Central memory CD4-positive, alpha-beta T cell (primary cell): Measurements from ENCODE around the gene PACSIN1.

Experiments used
- DNase-seq: peaks from one replicate; pipeline ENCODE4 v3.0.0; 2022

The PACSIN1 gene

DNA sequence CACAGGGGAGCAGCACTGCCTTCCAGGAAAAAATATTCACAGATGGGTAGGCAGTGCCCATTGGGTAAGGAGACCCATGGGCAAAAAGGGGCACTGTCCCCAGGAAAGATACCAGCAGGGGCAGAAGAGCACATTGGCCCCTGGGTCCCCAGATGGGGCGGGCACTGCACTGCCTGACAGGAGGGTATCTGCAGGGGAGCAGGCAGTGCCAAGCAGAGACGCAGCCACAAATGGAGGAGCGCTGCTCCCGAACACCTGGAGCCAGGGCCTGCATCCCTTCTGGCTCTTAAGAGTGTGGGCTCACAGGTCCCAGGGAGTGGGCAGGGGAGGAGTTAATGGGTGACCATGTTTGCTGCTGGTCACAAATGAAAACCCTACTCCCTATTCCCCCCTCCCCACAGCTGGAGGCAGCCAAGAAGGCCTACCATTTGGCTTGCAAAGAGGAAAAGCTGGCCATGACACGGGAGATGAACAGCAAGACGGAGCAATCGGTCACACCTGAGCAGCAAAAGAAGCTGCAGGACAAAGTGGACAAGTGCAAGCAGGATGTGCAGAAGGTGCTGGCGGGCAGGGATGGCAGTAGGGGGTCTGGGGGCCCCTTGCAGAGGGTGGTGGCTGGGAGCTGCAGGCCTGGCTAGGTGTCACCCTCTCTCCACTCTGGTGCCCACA is 63.3 kb downstream of the PACSIN1 start:
- no peak for DNase-seq

DNA sequence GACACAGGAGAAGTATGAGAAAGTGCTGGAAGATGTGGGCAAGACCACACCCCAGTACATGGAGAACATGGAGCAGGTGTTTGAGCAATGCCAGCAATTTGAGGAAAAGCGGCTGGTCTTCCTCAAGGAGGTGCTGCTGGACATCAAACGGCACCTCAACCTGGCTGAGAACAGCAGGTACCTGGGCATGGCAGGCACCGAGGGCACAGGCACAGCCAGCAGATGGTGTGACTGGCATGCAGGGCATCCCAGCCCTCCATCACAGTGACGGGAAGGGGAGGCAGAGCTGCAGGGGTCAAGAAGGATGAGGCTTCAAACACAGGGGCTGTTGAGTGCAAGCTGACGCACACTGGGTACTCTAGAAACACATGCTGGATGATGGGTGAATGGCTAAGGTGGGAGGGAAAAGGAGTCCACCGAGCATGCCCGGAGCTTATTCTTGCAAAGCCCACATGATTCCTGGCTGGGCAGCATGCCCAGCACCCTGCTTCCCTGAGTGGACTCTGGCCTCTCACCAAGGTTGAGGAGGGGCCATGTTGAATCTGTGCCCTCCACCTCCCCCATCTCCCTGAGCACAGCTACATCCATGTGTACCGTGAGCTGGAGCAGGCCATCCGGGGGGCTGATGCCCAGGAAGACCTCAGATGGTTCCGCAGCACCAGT is 63.9 kb downstream of the PACSIN1 start:
- DNase-seq = no peak

DNA sequence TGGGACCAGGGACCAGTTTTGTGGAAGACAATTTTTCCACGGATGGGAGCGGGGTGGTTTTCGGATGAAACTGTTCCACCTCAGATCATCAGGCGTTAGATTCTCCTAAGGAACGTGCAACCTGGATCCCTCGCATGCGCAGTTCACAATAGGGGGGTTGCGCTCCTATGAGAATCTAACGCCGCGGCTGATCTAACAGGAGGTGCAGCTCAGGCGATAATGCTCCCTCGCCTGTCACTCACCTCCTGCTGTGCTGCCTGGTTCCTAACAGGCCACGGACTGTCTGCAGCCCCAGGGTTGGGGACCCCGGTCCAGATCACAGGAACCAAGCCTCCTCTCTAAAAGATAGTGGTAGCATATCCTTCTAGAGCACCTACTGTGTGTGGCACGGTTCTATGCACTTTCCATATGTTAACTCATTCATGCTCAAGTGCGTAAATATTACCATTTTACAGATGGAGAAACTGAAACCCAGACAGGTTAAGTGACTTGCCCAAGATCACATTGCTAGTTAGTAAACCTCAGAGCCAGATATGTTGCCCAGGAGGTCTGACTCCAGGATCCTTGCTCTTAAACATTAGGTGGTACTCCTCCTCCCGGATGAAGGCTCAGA is 65.0 kb downstream of the PACSIN1 start:
- DNase-seq = no peak

DNA sequence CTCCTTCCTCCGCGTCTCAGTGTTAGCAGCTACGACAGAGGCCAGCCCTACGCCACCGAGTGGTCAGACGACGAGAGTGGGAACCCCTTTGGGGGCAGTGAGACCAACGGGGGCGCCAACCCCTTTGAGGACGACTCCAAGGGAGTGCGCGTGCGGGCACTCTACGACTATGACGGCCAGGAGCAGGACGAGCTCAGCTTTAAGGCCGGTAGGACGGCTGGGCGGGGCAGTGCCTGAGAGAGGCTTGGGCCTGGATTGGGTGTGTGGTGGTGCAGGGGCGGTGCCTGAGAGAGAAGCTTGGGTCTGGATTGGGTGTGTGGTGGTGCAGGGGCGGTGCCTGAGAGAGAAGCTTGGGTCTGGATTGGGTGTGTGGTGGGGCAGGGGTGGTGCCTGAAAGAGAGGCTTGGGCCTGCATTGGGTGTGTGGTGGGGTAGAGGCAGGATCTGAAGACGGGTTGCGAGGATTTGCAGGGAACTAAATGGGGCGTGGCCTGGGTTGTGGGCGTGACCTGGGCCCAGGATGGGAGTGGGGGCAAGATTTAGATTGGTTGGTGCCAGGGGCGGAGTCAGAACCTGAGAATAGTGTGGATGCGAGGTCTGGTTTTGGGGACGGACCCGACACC is 65.8 kb downstream of the PACSIN1 start:
- DNase-seq = peak; percentile 46

DNA sequence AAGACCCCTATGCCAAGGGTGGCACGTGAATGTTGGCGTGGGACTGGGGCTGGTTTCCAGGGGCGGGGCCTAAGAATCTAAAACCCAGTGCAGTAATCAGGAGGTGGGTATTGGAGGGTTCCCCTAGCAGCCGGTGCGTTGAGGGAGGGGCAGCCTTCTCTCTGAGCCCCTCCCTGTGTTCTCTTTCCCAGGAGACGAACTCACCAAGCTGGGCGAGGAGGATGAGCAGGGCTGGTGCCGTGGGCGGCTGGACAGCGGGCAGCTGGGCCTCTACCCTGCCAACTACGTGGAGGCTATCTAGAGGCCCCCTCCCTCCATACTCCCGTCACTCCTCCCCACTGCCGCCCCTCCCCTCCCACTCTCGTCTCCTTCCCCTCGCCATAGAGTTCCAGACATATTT is 66.4 kb downstream of the PACSIN1 start:
- no peak for DNase-seq

DNA sequence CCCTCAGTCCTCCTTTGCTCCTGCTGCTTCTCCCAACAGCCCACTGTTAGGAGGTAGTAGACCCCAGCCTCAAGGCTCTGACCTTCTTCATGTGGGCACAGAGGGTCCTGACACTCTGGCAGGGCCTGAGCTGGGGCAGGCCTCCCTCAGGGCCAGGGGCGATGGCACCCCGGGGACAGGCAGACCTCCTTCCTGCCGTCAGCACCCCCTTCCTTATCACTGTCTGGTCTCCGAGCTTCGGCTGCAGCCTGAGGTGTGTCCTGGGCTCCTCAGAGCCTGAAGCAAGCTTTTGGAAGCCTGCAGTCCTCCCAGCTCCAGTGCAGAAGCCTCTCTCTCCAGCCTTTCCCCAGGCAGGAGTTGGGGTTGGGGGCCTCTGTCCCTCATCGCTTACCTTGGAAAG is 68.3 kb downstream of the PACSIN1 start:
- DNase-seq = no peak

DNA sequence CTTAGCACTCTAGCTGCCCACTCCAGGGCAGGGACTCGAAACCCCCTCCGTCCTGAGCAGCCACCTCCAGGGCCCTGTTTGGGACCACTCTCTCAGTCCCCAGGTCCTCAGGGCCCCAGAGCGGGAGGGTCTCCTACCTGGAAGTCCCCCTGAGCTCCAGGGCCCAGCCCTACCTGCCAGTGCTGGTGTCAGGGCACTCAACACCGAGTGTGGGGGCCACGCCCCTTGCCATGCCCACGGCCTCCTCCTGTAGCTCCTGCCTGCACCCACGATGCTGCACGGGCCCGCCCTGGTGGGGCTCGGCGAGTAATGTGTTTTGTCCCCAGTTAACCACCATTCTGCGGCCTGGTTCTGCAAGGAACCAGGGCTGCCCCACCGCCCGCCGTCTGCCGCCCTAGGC is 68.8 kb downstream of the PACSIN1 start:
- no peak for DNase-seq

DNA sequence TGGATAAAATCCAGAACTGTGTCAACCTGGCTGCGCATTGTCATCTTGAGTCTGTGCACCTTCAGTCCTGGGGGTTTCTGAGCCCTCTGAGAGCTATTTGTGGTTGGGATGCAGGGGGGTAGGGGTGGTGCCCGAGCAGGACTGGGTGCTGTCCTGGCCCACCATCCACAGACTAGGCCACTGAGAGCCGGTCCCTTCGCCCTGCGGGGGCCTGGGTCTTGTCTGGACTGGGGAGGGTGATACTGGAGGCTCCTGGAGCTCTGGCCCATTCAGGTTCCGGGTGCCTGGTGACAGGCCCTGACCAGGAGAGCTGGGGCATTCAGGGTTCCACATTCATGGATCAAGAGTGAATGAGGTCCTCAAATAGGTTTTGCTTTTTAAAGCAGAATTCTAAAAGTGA is 69.3 kb downstream of the PACSIN1 start:
- DNase-seq = no peak

DNA sequence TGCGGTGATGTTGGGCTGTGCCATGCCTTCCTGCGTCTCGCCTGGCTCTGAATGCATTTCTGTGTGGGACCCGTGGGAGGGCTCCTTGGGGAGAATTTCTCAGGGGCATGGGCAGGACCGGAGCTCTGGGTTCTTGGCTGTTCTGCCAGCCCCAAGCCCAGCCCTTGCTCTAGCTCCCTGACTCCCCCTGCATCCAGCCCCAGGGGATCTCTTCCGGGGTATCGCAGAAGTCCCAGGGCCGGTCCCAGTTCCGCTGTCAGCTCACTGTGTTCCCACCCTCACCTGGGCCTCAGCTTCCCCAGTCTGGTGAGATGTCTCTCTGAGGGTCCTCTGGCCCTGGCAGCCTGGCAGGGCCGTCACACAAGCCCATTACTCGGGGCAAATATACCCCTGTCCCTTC is 69.8 kb downstream of the PACSIN1 start:
- DNase-seq = no peak

DNA sequence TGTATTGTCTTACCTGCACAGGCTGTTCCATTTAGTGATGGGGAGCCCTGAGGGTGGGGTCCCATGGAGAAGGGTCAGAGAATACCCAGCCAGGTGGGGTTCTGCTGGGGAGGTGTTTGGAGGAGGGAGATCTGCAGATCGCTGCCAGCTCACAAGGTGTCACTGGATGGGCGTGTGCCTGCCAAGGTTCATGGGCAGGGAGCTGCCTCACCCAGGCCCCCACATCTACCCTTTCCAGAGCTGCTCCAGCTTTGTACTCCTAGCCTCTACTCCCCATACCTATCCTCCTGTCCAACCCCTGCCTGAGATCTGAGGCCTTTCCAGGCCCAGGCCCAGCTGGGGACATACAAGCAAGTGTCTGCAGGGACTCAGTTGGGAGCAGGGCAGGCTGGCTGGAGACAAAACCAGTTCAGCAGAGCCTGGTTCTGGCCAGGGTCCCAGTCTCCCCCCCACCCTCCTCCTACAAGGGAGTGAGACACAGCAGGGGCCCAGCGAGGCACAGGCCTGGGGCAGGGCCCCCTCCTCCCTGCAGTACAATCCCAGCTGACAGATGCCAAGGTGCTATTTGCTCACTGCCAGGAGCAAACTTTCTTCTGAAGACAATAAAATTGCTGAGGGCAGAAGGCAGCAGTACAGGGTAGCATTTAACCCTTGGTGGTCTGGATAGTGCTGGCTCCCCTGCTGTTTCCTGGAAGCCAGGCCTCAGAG is 70.5 kb downstream of the PACSIN1 start:
- DNase-seq = no peak

DNA sequence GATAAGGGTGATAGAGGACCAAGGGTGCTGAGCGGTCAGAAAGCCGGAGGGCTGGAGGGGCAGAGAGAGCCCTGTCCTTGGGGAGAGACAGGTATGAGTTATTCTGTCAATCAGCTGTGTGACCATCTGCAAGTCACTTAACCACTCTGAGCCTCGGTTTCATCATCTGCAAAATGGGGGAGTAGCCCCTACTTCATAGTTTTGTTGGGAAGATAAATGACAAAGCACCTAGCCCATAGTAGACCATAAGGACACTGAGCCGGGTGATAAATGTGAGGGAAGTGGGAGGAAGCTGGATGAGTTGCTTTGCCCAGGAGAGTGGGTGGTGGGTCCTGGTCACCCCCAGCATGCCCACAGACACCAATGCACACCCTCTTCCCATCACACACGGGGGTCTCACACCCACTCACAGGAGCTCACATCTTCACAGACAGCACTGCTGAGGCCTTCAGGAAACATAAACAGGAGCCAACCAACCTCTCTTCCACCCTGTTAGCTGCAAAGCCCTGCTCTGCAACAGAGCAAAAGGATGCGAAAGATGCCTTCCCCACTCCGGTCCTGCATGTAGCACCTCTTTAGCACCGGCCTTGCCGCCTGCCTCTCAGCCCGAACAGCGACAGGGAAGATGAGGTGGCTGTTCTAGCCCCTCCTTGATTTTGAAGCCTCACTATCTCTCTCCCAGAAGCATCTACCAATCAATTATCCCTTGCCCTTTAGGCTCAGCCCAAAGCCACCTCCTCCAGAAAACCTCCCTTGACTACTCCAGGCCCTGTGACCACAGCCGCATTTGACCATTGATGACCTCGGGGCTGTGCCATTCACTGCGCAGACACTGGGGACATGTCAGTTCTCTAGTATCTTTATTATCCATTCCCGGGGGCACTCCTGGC is 71.3 kb downstream of the PACSIN1 start:
- DNase-seq = no peak

DNA sequence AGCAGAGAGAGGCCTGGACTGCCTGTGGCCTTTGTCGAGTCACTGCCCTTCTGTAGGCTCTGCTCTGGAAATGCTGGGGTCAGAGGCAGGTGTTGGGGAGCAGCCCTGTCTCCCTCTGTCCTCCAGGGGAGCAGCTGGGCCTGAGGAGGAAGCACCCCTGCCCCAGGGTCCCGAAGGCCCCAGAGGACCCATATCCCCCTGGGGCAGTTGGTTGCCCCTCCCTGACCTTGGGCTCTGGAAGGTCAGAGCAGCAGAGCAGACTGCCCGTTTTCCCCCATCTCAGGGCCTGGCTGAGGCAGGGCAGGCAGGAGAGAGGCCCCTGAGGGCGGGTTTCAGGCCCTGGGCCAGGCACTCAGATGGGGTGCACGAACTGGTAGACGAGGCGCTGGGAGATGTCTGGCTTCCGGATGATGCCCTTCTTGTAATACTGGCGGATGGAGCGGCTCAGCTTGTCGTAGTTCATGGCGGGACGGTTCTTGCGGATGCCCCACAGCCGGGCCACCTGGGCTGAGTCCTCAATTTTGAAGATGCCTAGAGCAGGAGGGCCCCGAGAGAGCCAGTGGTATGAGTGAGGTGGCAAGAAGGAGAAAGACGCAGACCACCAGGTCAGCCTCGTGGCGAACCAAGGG is 72.2 kb downstream of the PACSIN1 start:
- no peak for DNase-seq

DNA sequence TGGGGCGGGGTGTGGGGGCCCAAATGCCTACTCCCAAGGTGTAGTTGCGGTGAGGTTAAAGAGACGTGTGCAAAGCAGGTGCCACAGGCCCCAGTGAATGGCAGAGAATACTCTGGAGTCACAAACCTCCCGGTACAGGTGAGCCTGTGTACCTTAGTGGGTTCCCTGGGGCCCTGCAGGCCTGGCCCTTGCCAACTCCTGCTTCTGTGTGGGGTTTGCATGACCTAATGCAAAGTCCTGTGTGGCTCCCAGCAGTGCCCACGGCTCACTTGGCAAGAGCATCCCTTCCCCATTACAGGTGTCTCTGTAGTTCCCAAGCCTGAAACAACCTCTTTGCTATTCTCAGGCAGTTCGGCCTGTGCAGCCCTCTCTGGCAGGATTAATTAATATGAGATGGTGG is 72.7 kb downstream of the PACSIN1 start:
- no peak for DNase-seq

DNA sequence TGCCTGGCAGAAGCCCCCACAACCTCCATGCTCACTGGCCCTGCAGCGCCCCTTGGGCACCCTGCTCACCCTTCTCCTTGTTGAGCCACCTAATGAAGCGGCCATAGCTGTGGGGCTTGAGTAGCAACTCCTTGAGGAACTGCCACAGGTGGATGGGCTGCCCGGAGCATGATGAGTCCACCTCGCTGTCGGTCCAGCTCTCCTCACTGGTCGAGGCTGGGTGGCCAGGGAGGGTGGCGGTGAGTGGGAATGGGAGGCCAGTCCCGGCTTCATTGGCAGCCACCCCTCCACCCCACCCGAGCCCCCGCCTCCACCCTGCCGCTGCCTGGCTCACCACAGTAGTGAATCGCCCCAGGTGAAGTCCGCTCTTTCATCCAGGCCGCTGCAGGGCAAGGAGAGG is 73.3 kb downstream of the PACSIN1 start:
- DNase-seq = no peak

DNA sequence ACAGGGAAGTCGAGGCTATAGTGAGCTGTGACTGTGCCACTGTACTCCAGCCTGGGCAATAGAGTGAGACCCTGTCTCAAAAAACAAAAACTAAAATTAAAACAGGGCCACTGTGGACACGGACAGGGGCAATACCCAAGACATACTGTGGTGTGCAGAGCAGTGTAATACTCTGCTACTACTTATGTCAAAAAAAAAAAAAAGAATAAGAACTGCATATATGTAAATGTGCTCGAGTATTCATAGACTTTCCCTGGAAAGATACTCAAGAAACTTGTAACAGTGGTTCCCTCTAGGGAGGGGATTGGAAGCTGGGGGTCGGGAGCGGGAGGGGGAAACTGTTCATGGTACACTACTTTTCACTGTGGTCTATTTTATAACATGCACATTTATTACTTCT is 74.3 kb downstream of the PACSIN1 start:
- DNase-seq = no peak

DNA sequence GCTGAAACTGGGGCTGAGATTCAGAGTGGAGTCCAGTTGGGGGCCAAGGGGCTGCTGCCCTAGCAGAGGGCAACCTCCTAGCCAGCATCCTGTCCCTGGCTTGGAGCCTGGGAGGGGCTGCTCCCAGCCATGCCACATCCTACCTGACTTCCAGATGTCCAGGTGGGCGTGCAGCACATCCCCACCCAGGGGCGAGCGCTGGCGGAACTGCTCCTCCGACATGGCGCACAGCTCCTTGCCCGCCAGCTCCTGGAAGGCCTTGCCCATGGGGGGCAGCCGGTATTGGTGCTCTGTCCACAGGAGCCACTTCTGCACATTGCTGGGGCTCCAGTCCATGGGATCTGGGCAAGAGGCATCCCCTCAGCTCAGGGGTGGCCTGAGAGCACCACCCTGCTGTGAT is 75.0 kb downstream of the PACSIN1 start:
- DNase-seq = no peak

DNA sequence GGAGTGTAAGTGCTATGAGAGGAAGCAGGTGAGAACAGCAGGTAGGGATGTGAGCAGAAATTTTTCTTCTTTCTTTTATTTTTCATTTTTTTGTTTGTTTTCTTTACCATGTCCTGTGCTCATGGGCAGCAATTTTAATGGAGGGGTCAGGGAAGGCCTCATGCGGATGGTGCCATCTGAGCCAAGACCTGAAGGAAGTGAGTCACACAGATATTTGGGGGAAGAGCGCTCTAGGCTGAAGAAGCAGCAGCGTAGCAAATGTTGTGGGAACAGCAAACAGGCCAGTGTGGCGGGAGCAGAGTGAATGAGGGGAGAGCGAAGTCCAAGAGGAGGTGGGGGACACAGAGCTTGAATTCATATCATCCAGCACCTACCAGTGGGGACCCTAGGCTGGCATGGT is 77.5 kb downstream of the PACSIN1 start:
- no peak for DNase-seq

DNA sequence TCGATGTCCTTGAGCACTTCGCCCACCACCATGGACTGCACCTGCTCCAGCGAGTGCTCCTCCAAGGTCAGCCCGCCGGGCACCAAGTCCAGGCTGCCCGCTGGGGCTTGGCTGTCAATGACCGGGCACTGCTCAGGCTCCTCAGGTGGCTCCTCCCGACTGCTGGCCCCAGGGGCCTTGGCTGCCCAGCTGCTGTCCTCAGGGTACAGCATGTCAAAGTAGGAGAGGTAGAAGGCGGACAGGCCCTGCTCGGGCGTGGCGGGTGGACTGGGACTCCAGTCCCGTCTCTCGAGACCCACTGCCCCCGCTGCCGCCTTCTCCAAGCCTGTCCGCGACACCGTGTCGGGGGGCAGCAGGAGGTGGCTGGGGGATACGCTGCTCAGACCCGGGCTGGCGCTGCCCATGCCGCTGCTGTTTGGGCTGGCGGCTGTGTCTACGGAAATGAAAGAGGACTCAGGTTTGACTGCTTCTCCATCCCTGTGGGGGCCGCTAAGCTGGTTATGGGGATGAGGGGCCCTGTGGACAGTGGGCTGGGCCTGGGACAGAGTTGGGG is 78.3 kb downstream of the PACSIN1 start:
- DNase-seq = no peak

DNA sequence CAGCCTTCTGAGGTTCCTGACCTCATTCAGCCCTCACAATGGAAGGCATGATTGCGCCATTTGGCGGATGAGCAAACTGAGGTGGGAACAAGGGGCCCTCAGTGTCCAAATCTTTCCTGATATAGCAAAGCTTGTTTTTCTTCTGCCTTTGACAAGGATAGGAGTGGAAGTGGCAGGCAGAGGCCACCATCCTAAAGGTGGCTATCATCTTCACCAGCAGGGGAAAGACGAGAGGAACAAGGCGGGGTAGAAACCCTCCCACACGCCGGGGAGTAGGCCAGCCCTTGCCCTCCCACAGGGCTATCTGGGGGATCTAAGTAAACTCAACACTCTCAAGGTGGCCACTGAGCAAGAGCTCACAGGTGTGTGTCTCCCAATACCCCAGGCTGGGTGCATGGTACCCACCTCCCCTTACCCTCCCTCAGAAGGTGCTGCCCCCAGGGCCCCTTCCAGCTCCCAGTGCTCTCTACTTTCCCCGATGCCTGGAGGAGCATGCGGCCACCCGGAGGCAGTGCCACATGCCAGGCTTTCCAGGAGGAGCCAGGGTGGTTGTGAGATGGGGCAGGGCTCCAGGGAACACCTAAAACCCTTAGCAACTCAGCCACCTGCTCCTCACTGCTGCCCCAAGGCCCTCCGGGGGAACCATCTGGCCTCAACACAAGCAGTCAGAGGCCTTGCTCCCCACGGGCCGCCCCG is 79.0 kb downstream of the PACSIN1 start:
- DNase-seq = no peak

DNA sequence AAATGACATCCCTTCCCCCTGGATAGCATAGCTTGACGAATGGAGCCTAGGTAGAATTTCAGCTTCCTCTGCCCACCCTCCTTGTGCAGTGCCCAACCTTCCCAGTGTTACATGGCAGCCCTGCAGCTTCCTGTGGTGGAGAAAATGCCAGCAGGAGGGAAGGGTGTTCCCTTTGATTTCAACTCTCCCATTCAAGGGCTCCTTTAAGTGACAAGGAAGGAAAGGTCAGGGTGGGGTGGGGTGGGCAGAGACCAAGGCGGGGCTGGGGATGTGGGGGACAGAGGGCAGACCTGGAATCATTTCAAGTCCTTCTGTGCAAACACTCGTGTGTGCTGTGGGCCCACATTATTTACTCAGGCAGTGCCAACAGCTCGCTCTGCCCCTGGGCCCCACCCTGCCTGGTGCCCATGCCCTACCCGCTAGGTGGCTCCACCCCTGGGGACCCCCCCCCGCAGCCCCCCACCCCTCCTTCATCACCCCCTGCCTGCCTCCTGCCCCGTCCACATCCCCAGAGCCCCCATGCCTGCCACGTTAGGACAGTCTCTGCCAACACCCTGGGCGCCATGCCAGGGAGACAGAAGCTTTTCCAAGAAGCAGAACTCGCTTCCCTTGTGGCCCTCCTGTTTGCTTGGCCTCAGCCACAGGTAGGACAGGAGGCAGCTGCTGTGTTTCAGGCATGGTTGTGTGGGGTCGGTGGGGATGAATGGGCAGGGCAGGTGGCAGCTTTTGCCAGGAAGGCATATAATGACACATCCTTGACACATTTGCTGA is 80.9 kb downstream of the PACSIN1 start:
- no peak for DNase-seq
